OCI-LY1 (cell line): ENCODE results near the gene ETS2.

ENCODE experiments used
- H2AFZ ChIP-seq: fragments of 200-600 bp; sonication (generic), shearing (Covaris generic); 2 replicates; pipeline ENCODE4 v1.6.0; 2014; ENCODE audit warnings: antibody characterized with exemption, mild to moderate bottlenecking, low read length
- H3F3A ChIP-seq: fragments of 200-600 bp; sonication (generic), shearing (Covaris generic); 2 replicates; pipeline ENCODE4 v1.6.0; 2014; ENCODE audit warnings: mild to moderate bottlenecking, antibody characterized with exemption, low read length, moderate library complexity; ENCODE audit not compliant: insufficient read depth
- H3K27ac ChIP-seq: fragments of 200-600 bp; sonication (generic); 2 replicates; pipeline ENCODE4 v1.5.1; 2014; ENCODE audit warnings: low read length, mixed run types, mild to moderate bottlenecking, low read depth; ENCODE audit not compliant: poor library complexity, severe bottlenecking
- H3K27me3 ChIP-seq: fragments of 200-600 bp; sonication (generic); 2 replicates; pipeline ENCODE4 v1.6.0; 2014; ENCODE audit warnings: antibody characterized with exemption, mild to moderate bottlenecking, low read length, moderate library complexity; ENCODE audit not compliant: insufficient read depth
- H3K36me3 ChIP-seq: fragments of 200-600 bp; sonication (generic); 2 replicates; pipeline ENCODE4 v1.6.1; 2014; ENCODE audit warnings: mild to moderate bottlenecking, antibody characterized with exemption, low read length, moderate library complexity, mixed read lengths; ENCODE audit not compliant: insufficient read depth
- H3K4me1 ChIP-seq: fragments of 200-600 bp; sonication (generic); 2 replicates; pipeline ENCODE4 v1.5.1; 2014; ENCODE audit warnings: mild to moderate bottlenecking, low read length, moderate library complexity; ENCODE audit not compliant: insufficient read depth, severe bottlenecking
- H3K4me2 ChIP-seq: fragments of 200-600 bp; sonication (generic), shearing (Covaris generic); 2 replicates; pipeline ENCODE4 v1.6.1; 2014; ENCODE audit warnings: low read length
- H3K4me3 ChIP-seq: fragments of 200-600 bp; sonication (generic); 2 replicates; pipeline ENCODE4 v1.5.1; 2014; ENCODE audit warnings: low read length, low read depth, mild to moderate bottlenecking, mixed read lengths; ENCODE audit not compliant: poor library complexity, severe bottlenecking
- H3K79me2 ChIP-seq: fragments of 200-600 bp; shearing (Covaris generic); 2 replicates; pipeline ENCODE4 v1.6.1; 2016; ENCODE audit warnings: mixed run types, low read length, mixed read lengths; ENCODE audit not compliant: insufficient read depth
- H3K9ac ChIP-seq: fragments of 200-600 bp; sonication (generic), shearing (Covaris generic); 2 replicates; pipeline ENCODE4 v1.6.1; 2014; ENCODE audit warnings: mild to moderate bottlenecking, low read length, mixed read lengths
- H3K9me2 ChIP-seq: fragments of 200-600 bp; sonication (generic), shearing (Covaris generic); 2 replicates; pipeline ENCODE4 v1.6.1; 2014; ENCODE audit warnings: low read depth, mild to moderate bottlenecking, low read length, mixed read lengths
- H3K9me3 ChIP-seq: fragments of 200-600 bp; shearing (Covaris generic); 2 replicates; pipeline ENCODE4 v1.6.1; 2014; ENCODE audit warnings: low read length, mixed read lengths
- H4K20me1 ChIP-seq: fragments of 200-600 bp; sonication (generic), shearing (Covaris generic); 2 replicates; pipeline ENCODE4 v1.6.0; 2016; ENCODE audit warnings: mild to moderate bottlenecking, low read length; ENCODE audit not compliant: insufficient read depth
- CTCF ChIP-seq: fragments of 200-600 bp; sonication (generic), shearing (Covaris generic); IDR thresholded peaks from 2 replicates; pipeline ENCODE4 v1.5.1; 2017; ENCODE audit warnings: mild to moderate bottlenecking, antibody characterized with exemption, low read length, moderate library complexity, mixed read lengths
- EZH2 ChIP-seq: fragments of 200-600 bp; sonication (generic), shearing (Covaris generic); IDR thresholded peaks from 2 replicates; pipeline ENCODE4 v1.8.0; 2017; ENCODE audit warnings: borderline replicate concordance, mixed run types, mild to moderate bottlenecking, antibody characterized with exemption, low read length, moderate library complexity, mixed read lengths

The ETS2 gene

GRCh38 chr21:38813143-38813542, 7.4 kb downstream of the ETS2 start:
- Histone ChIP-seq H3K9me3 (peaks cover 3% of the 10 kb centered on the region), H3K9me2 (no peaks in the 10 kb centered on the region), H3F3A (no peaks in the 10 kb centered on the region), H3K4me2 (no peak overlapping the region), H3K79me2 (0 out of 2 replicates have a peak, but pooled peaks cover under 1% of the 10 kb centered on the region), H3K27me3 (no peaks in the 10 kb centered on the region), H3K4me1 (peaks cover under 1% of the 10 kb centered on the region), H4K20me1 (no peaks in the 10 kb centered on the region), H3K36me3 (peaks cover 80% of the 10 kb centered on the region), H3K4me3 (no peak overlapping the region), H3K27ac (no peak overlapping the region), H3K9ac (no peak overlapping the region), H2AFZ (no peak overlapping the region)
- TF ChIP-seq EZH2 = no peak
- no peak for TF ChIP-seq CTCF

- Histone ChIP-seq H3K27me3 (no peaks in the 10 kb centered on the region), H3K9ac (no peak overlapping the region), H3K4me3 (no peak overlapping the region), H4K20me1 (no peaks in the 10 kb centered on the region), H3F3A (no peaks in the 10 kb centered on the region), H3K79me2 (no peaks in the 10 kb centered on the region), H3K36me3 (peaks cover 84% of the 10 kb centered on the region), H2AFZ (no peak overlapping the region), H3K9me3 (peaks cover 3% of the 10 kb centered on the region), H3K4me1 (no peaks in the 10 kb centered on the region), H3K4me2 (no peak overlapping the region), H3K9me2 (no peaks in the 10 kb centered on the region), H3K27ac (no peak overlapping the region)
- no peak for TF ChIP-seq EZH2
- TF ChIP-seq CTCF = no peak
Observed at GRCh38 chr21:38813547-38813946, 7.8 kb downstream of the ETS2 start.

GRCh38 chr21:38814126-38815059, 8.7 kb downstream of the ETS2 start:
- Histone ChIP-seq H4K20me1 (no peaks in the 10 kb centered on the region), H3K4me3 (no peak overlapping the region), H3K27me3 (no peaks in the 10 kb centered on the region), H3K9ac (no peak overlapping the region), H3K36me3 (peaks cover 89% of the 10 kb centered on the region), H3F3A (no peaks in the 10 kb centered on the region), H3K4me1 (no peaks in the 10 kb centered on the region), H3K9me2 (no peaks in the 10 kb centered on the region), H2AFZ (no peak overlapping the region), H3K79me2 (no peaks in the 10 kb centered on the region), H3K4me2 (no peak overlapping the region), H3K27ac (no peak overlapping the region), H3K9me3 (peaks cover 3% of the 10 kb centered on the region)
- no peak for TF ChIP-seq EZH2
- no peak for TF ChIP-seq CTCF
